HCT116 (cell line): ENCODE results near the gene AIFM2. TPM values are rescaled to one million over a fixed set of nuclear protein-coding genes. Genes with fewer than 3 reads are reported as not detected.

Experiments used
- ATAC-seq: fragments of 200-7000 bp; cut with Tn5 transposase; 2 replicates; pipeline ENCODE4 v1.9.1; 2020; ENCODE audit warnings: mild to moderate bottlenecking, moderate library complexity
- BruUV-seq: library from RNA; stranded (reverse); fragments of 400-500 nt; replicated peaks from 2 replicates; lab custom pipeline; 2021; lab: Mats Ljungman, UMichigan
- CTCF ChIA-PET: fragments of 300-600 bp; sonication (Branson Sonifier 250); formaldehyde crosslinking; loops from one replicate; lab custom pipeline; 2021; ENCODE audit warnings: antibody characterized with exemption; lab: Charles Lee
- POLR2A ChIA-PET: fragments of 300-600, 350-600 bp; sonication (Branson Sonifier 250); formaldehyde crosslinking; loops from one replicate; lab custom pipeline; 2021; ENCODE audit warnings: antibody characterized with exemption; lab: Charles Lee
- RAD21 ChIA-PET, 2 experiments: fragments of 300-600 bp; sonication (Branson Sonifier 250); formaldehyde crosslinking; loops; one replicate each; lab custom pipeline; 2023; ENCODE audit warnings: low total read pairs in 2 of 2; ENCODE audit not compliant: uncharacterized antibody in 2 of 2, unreplicated experiment in 2 of 2, low non-redundant PET in 1 of 2; lab: Charles Lee
- DNase-seq: peaks from one replicate; pipeline ENCODE4 v3.0.0-alpha.2; 2010; ENCODE audit warnings: low read depth, low spot score
- H2AFZ ChIP-seq: fragments of 200-600 bp; shearing (Covaris generic), sonication (generic); 2 replicates; pipeline ENCODE4 v1.6.1; 2017; ENCODE audit warnings: low read depth, mixed run types, mixed read lengths, antibody characterized with exemption, low read length; ENCODE audit not compliant: poor library complexity, severe bottlenecking
- H3K27ac ChIP-seq: 2 replicates; pipeline ENCODE4 v1.5.1; 2012; ENCODE audit warnings: low read depth, low read length
- H3K27me3 ChIP-seq: fragments of 200-600 bp; sonication (generic); 2 replicates; pipeline ENCODE4 v1.6.1; 2016; ENCODE audit warnings: mixed run types, low read length, mixed read lengths; ENCODE audit not compliant: insufficient read depth
- H3K36me3 ChIP-seq, 2 experiments: fragments of 200-500 bp in 1 of 2; fragments of 200-600 bp in 1 of 2; sonication (Bioruptor generic) in 1 of 2; sonication (generic) in 1 of 2; 2 replicates each; pipeline versions ENCODE4 v1.5.1 to v1.6.1; 2014 to 2016; ENCODE audit warnings: low read length in 2 of 2, inconsistent platforms in 1 of 2, mixed read lengths in 1 of 2, mixed run types in 1 of 2; ENCODE audit not compliant: insufficient read depth in 2 of 2, control insufficient read depth in 1 of 2
- H3K4me1 ChIP-seq, 2 experiments: fragments of 200-600 bp in 1 of 2; sonication (generic) in 1 of 2; 2 replicates each; pipeline versions ENCODE4 v1.5.1 to v1.6.1; 2012 to 2017; ENCODE audit warnings: low read length in 2 of 2, inconsistent platforms in 1 of 2, mild to moderate bottlenecking in 1 of 2, mixed read lengths in 1 of 2, mixed run types in 1 of 2, moderate library complexity in 1 of 2; ENCODE audit not compliant: insufficient read depth in 2 of 2, control insufficient read depth in 1 of 2
- H3K4me2 ChIP-seq: fragments of 200-600 bp; sonication (generic); 2 replicates; pipeline ENCODE4 v1.6.1; 2017; ENCODE audit warnings: mixed run types, low read length, mixed read lengths
- H3K4me3 ChIP-seq, 2 experiments: fragments of 200-600 bp in 1 of 2; sonication (generic) in 1 of 2; replicated peaks in 1 of 2; 2 replicates each; pipeline ENCODE4 v1.5.1; 2011 to 2016; ENCODE audit warnings: low read length in 2 of 2, control low read depth in 1 of 2, low read depth in 1 of 2, mild to moderate bottlenecking in 1 of 2, mixed read lengths in 1 of 2, mixed run types in 1 of 2
- H3K79me2 ChIP-seq: fragments of 200-600 bp; sonication (generic); 2 replicates; pipeline ENCODE4 v1.6.1; 2017; ENCODE audit warnings: mild to moderate bottlenecking, mixed run types, low read length, moderate library complexity, mixed read lengths; ENCODE audit not compliant: insufficient read depth
- H3K9ac ChIP-seq: fragments of 200-600 bp; sonication (generic); 2 replicates; pipeline ENCODE4 v1.6.1; 2016; ENCODE audit warnings: low read length, mixed read lengths
- H3K9me2 ChIP-seq: fragments of 200-600 bp; sonication (generic), shearing (Covaris generic); 2 replicates; pipeline ENCODE4 v1.6.1; 2017; ENCODE audit warnings: mixed run types, mild to moderate bottlenecking, moderate library complexity; ENCODE audit not compliant: insufficient read depth
- H3K9me3 ChIP-seq, 2 experiments: fragments of 200-500 bp in 1 of 2; fragments of 200-600 bp in 1 of 2; sonication (Bioruptor generic) in 1 of 2; sonication (generic) in 1 of 2; 2 replicates each; pipeline ENCODE4 v1.6.1; 2014 to 2017; ENCODE audit warnings: low read length in 2 of 2, mixed read lengths in 2 of 2, inconsistent platforms in 1 of 2, low read depth in 1 of 2, mild to moderate bottlenecking in 1 of 2, mixed run types in 1 of 2, moderate library complexity in 1 of 2; ENCODE audit not compliant: control insufficient read depth in 1 of 2, insufficient read depth in 1 of 2
- H4K20me1 ChIP-seq: fragments of 200-600 bp; sonication (generic), shearing (Covaris generic); 2 replicates; pipeline ENCODE4 v1.6.1; 2017; ENCODE audit warnings: mixed run types, mild to moderate bottlenecking, moderate library complexity; ENCODE audit not compliant: insufficient read depth
- EZH2phosphoT487 ChIP-seq: fragments of 200-600 bp; IDR thresholded peaks from 2 replicates; pipeline ENCODE4 v1.6.1; 2018; ENCODE audit warnings: antibody characterized with exemption, borderline replicate concordance
- ZBTB33 ChIP-seq: IDR thresholded peaks from 2 replicates; pipeline ENCODE4 v1.6.1; 2011; ENCODE audit warnings: mild to moderate bottlenecking, low read length, moderate library complexity; ENCODE audit not compliant: insufficient replicate concordance; ENCODE audit errors: extremely low read depth
- intact Hi-C: fragments of 100-400 bp; cut with micrococcal nuclease; formaldehyde crosslinking; loops from 2 replicates; pipeline ENCODE4 v1.10.0; 2022
- total RNA-seq: library from RNA; stranded (reverse); gene quantifications from one replicate; pipeline ENCODE4 v1.2.1, GENCODE V29; 2021; ENCODE audit not compliant: unreplicated experiment

The AIFM2 gene
- total RNA-seq, 1 experiment from 2014 or later = 20.0 TPM

GRCh38 chr10:70063418-70064098, 69.1 kb downstream of the AIFM2 start:
- BruUV-seq = no TSS peak
- Histone ChIP-seq H3K27me3 (no peaks in the 10 kb centered on the region), H3K4me3 (no peak overlapping the region), H3K9me2 (no peaks in the 10 kb centered on the region), H4K20me1 (no peaks in the 10 kb centered on the region), H2AFZ (no peak overlapping the region), H3K4me1 (no peaks in the 10 kb centered on the region), H3K4me2 (no peak overlapping the region), H3K79me2 (no peaks in the 10 kb centered on the region; the same call in 1 of the 2 replicates), H3K27ac (no peak overlapping the region), H3K36me3 (no peaks in the 10 kb centered on the region), H3K9me3 (no peaks in the 10 kb centered on the region), H3K9ac (no peak overlapping the region)
- DNase-seq = no peak
- ChIA-PET CTCF (no interaction called here), POLR2A (interaction anchor here (0.6 kb wide), 1 partner anchor 1114 kb away, joined by 3 read pairs; no protein-coding TSS in a partner anchor), RAD21 (no interaction called here)
- intact Hi-C loops = no loop called here
- ATAC-seq = no peak
- TF ChIP-seq ZBTB33 (no peak), EZH2phosphoT487 (no peak)

Other genes with a start within 250 kb of the AIFM2 start
- 41.4 TPM for gene MACROH2A2, start 80.0 kb downstream of the AIFM2 start, total RNA-seq
- gene TYSND1, start 13.9 kb upstream of the AIFM2 start, total RNA-seq = 13.6 TPM
- 86.9 TPM for gene SAR1A, start 37.7 kb upstream of the AIFM2 start, total RNA-seq
- gene PPA1, start 100.6 kb upstream of the AIFM2 start, total RNA-seq = 234 TPM
- 0.02 TPM for gene NPFFR1, start 151.2 kb upstream of the AIFM2 start, total RNA-seq
- 19.5 TPM for gene LRRC20, start 249.8 kb upstream of the AIFM2 start, total RNA-seq